Inferior parietal cortex (tissue), 1 donor: Measurements from ENCODE around the gene GCN1.
"Not testable (repeated sequence)": the region's sequence is repeated elsewhere in the genome, so short reads cannot be mapped to it uniquely, and the experiment has no call there.

ENCODE experiments used
- DNase-seq: peaks from one replicate; pipeline ENCODE4 v3.0.0-alpha.2; 2016; ENCODE audit errors: extremely low spot score

GCN1 gene, protein sequence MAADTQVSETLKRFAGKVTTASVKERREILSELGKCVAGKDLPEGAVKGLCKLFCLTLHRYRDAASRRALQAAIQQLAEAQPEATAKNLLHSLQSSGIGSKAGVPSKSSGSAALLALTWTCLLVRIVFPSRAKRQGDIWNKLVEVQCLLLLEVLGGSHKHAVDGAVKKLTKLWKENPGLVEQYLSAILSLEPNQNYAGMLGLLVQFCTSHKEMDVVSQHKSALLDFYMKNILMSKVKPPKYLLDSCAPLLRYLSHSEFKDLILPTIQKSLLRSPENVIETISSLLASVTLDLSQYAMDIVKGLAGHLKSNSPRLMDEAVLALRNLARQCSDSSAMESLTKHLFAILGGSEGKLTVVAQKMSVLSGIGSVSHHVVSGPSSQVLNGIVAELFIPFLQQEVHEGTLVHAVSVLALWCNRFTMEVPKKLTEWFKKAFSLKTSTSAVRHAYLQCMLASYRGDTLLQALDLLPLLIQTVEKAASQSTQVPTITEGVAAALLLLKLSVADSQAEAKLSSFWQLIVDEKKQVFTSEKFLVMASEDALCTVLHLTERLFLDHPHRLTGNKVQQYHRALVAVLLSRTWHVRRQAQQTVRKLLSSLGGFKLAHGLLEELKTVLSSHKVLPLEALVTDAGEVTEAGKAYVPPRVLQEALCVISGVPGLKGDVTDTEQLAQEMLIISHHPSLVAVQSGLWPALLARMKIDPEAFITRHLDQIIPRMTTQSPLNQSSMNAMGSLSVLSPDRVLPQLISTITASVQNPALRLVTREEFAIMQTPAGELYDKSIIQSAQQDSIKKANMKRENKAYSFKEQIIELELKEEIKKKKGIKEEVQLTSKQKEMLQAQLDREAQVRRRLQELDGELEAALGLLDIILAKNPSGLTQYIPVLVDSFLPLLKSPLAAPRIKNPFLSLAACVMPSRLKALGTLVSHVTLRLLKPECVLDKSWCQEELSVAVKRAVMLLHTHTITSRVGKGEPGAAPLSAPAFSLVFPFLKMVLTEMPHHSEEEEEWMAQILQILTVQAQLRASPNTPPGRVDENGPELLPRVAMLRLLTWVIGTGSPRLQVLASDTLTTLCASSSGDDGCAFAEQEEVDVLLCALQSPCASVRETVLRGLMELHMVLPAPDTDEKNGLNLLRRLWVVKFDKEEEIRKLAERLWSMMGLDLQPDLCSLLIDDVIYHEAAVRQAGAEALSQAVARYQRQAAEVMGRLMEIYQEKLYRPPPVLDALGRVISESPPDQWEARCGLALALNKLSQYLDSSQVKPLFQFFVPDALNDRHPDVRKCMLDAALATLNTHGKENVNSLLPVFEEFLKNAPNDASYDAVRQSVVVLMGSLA (N-terminal part only)

DNA sequence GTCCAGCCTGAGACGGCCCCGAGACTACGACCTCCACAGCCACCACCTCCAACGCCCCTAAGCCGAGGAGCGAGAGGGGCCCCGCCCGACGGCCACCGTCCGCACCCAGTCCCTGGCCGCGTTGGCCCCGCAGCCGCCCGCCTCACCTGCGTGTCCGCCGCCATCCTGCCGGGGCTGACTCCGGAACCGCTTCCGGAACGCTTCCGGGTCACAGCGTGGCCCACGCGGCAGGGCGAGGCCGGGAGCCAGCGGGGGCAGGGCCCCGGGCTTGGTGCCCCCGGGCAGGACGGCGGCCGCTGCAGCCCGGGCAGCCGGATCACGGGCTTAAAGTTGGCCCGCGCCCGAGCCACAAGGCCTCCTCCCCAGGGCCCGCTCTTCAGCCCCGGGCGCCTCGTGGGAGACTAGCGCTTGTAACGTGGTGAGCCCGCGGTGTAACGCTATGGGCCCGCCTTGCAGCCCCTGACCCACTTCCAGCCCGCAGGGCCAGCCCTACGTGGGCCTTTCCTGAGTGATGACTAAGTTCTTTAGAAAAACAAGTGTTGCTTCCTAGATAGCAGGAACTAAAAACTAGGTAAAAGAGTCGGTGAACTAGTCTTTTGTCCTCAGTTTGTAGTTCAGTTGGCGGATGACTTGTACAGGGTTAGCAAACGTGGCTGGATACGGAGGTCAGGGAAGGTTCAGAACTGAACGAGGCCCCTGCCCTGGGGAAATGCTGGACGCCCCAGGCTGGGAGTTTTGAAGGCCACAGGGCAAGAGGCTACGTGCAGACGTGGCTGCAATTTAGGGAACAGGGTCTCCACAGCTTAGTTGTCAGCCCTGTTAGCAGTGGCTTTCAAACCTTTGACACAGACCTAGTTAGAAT, at the start of gene GCN1:
GCN1 (minus strand) TSS at position 182 of the 862 bp plus-strand sequence; CDS start at position 164, 18 bp downstream.
- peak; percentile 84 for DNase-seq

DNA sequence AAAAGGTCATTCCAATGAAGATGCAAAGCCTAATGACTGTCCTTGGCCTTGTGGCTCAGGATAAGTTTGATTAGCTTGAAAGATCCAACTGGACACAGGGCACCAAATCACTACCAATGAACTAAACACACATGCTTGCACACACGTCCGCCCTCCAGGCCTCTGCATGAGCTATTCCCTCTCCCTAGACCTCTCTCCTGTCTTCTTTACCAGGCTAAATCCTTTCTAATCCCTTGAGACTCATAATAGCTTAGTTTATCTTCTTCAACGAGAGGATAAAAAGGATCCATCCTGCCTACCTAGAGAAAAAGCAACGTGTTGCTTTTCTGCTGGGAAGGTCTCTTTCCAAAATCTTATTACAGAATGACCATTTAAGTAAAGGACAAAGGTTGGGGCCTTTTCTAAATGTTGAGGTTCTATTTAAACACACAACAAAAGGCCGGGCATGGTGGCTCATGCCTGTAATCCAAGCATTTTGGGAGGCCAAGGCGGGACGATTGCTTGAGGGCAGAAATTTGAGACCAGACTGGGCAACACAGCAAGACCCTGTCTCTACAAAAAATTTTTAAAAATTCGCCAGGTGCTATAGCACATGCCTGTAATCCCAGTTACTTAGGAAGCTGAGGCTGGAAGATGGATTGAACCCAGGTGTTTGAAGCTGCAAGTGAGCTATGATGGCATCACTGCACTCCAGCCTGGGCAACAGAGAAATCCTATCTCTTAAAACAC, 48.6 kb upstream of the GCN1 start:
- DNase-seq = no peak

DNA sequence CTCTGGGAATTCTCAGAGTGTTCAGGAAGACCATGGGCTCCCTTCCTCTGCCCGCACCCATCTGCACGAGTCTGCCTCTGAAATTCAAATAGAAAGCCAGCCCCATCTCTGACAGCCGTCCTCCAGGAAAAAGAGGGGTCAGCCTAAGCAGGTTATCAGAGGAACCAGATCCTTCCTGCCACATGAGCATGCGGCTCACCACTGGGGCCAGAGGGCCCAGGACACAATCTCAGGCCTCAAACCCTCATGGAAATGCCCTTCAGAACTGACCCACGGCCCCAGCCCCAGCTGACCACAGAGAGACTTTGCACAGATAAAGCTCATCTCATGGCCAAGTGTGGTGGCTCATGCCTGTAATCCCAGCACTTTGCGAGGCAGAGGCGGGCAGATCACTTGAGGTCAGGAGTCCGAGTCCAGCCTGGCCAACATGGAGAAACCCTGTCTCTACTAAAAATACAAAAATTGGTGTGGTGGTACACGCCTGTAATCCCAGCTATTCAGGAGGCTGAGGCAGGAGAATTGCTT, 47.8 kb upstream of the GCN1 start:
- no peak for DNase-seq

DNA sequence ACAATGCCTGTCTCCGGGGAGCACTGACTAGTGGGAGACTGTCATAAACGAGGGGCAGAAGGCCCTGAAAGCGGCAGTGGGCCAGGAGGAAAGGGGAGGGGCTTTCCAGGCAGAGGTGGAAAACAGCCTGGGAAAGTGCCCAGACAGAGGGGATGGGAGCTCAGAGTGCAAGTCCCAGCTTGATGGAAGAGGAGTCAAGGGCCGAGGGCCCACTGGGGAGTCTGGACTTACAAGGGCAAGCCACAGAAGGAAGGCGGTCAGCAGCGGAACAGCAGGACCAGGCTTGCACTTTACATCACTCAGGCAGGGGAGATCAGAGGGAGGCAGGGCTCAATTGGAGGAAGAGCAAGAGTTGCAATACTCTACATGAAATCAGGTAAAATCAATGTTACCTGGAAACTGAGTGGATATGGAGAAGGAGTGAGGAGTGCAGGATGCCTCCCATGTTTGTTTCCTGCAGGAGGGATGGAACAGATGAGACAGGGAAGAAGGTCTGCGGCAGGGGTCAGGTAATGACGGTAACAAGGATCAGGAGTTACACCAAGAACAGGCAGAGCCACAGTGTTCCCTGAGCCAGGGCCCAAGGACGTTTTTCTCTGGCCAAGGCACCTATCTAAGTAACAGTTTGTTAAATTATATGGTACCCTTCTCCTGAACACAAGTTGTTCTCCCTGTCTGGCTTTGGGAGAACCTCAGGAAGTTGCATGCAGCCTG, 47.2 kb upstream of the GCN1 start:
- no peak for DNase-seq

DNA sequence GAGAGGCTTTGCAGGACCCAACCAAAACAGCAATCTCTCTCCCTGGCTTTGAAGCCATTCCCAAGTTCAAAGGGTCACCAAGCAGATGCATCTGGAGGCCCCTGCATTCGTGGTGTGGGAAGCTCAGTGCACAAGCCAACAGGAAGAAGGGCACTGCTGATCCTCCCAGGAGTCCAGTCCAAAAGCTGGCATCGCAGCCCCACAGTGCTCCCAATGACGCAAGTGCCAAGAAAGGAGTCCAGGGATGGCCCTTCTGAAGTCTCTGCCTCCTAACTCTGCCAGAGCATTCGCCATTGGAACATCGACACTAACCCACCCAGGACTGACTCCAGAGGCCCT, 45.9 kb upstream of the GCN1 start:
- DNase-seq = no peak

DNA sequence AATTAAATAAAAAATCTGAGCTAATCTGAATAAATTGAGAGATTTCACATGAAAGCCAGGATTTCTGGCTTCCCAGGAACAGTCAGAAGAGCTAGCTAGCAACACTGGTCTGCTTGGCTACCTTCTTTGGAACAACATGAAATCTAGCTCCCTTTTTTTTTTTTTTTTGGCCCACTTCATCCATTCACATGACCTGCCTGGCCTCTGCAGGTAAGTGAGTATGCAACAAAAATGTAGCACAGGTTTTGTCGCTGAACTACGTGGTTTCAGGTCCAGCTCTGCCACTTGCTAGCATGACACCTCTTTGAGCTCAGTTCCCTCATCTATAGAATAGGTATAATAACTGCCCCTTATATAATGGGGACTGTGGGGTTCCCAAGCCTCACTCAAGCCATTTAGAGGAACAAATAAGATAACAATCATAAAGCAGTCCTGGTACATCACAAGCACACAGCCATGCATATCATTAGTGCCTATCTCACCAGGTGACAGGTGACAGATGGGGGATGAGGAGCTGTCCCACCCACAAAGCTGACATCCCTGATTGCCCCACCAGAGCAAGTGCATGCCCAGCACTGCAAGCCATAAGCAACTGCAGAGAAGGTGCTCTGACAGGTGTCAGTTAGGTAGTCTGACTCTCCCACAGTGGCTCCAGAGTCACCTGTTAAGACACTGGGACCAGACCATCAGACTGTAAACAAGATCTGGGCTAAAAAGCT, 45.4 kb upstream of the GCN1 start:
- no peak for DNase-seq

DNA sequence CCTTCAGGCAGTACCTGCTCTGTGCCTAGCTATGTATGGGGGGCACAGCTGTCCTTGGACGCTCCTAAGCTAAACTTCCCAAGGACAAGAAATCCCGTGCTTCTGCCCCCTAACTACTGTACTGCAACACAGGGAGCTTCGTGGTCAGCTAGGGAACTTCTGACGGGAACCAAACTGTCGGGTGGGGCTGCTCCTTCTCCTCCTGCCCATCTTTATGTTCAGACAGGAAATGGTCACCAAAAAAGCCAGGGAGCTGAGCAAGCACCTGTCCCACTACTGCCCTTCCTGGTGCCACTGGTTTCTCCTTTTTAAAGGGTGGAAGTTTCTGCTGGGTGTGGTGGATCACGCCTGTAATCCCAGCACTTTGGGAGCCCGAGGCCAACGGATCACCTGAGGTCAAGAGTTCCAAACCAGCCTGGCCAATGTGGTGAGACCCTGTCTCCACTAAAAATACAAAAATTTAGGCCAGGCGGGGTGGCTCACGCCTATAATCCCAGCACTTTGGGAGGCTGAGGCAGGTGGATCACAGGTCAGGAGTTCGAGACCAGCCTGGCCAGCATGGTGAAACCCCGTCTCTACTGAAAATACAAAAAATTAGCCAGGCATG, 44.4 kb upstream of the GCN1 start:
- DNase-seq = no peak

DNA sequence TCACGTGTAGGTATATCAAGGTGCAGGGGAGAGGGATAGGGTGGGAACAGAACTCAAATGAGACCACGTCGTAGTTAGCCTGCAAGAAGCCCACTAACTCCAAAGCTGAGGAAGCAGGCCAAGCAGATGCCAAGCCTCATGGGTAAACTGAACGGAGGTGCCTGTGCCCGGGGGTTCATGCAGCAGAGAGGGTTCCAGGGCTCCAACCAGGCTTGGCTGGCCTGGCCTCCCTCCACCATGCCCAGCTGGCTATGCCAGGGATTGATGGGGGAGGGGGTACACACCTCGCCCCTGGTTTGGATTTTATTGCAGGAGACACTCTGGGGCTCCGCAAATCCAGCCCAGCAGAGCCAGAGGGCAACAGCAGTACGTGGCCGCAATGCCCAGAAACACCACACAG, 43.7 kb upstream of the GCN1 start:
- no peak for DNase-seq

DNA sequence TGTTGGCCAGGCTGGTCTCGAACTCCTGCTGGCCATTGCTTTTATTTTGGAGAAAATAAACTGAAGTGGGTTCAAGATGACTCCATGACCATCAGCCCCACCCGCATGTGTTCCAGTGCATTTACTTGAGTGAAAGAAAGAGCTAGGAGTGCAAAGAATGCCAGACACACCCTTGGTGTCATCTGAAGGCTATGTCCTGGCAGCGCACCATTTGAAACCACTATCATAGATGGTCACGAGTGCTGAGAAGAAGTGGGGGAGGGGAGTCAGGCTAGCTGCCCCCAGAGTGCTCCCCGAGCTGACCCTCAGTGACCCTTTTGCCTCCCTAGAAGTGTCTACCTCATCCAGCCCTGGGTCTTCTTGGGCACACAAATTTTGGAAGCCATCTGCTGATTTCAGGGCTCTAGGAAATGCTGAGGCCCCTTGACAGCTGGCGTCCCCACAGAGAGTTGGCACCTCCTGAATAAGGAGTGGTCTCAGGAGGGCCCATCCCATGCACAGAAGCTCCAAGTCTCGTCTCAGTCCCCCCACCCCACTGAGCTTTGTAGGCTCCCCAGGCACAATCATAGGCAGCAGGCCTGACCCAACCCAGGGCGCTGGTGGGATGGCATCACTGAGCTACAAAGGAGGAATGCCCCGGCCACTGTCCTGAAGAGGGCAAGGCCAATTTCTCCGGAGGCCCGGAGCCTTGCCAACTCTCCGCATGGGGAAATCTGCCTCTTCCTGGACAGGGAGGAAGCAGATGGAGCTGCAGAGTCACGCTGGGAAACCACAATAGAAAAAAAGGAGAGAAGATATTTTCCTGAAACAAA, 43.1 kb upstream of the GCN1 start:
- no peak for DNase-seq

DNA sequence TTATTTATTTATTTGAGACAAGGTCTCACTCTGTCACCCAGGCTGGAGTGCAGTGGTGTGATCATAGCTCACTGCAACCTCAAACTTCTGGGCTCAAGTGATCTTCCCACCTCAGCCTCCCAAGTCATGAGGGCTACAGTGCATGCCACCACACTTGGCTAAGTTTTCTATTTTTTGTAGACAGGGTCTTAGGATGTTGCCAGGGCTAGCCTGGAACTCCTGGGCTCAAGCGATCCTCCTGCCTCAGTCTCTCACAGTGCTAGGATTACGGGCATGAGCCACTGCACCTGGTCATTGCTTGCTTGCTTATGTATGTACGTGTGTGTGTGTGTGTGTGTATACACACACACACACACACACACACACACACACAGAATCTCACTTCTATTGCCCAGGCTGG, 42.3 kb upstream of the GCN1 start:
- DNase-seq = not testable (repeated sequence)

DNA sequence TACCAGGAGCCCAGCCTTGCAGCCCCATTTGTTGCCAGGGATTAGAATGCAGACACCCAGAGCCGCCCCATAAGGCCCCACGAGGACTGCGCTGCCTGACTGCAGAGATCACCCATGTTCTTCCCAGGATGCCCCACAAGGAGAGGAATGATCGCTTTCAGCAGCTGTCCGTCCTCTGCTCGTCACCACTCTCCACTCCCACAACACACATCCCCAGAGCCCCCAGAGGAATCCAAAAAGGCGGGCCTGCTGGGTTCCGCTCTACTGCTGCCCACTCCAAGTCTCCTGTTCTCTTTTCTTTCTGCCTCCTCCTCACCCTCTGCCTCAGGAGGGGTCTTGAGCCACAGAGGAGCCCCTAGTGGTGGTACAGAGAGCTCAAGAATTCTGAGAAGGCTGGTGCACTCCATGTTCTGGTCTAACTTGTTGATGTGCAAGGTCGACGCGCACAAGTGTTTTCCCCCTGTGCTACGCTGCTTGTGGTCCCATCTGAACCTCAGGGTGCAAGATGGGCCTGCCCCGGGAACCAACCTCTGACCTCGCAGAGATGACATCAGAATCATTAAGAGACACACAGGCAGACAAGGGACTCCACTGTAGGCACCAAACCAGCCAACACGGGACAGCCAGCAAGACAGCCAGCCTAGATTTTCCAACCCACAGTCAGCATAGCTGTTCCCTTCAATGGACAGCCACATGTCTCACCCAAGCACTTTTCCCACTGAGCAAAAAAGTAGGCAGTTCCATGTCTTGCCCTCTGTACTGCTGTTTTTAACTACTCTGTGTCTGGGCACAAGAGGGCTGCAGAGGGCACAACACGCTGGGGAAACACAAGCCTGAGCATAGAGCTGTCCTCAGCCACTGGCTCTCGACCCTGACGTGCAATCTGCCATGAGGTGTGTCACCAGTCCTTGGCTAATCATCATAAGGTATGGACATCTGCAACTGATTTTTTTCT, 41.1 kb upstream of the GCN1 start:
- no peak for DNase-seq

DNA sequence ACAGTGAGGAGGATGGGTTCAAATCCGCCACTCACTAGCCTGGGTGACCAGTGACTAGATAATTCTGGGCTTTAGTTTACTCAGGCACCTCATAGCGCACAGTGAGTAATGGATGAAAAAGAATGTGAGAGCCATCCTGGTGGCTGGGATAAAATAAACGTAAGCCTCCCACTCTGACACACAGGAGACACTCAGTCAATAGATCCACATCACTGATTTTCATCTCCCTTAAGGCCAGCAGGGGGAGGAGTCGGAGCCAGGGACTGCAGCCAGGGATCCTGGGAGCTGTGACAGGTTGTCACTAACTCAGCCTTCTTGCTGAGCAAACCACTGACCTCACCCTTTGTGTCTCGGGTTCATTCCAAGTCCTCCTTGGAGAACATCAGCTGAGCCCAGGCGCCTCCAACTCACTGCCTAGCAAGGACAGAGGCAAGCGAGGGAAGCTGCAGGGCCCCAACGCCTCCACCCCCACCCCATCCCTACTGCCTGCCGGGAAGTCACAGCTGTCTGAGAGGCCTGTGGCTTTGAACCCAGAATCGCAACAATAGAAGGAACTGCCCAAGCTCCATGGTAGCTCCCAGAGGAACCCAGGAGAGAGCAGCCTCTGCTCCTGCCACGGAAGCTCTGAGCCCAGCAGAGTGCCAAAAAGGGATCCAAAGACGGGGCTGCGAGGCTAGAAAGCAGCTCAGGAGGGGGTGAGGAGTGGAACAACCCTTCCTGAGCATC, 40.3 kb upstream of the GCN1 start:
- peak; percentile 68 for DNase-seq

DNA sequence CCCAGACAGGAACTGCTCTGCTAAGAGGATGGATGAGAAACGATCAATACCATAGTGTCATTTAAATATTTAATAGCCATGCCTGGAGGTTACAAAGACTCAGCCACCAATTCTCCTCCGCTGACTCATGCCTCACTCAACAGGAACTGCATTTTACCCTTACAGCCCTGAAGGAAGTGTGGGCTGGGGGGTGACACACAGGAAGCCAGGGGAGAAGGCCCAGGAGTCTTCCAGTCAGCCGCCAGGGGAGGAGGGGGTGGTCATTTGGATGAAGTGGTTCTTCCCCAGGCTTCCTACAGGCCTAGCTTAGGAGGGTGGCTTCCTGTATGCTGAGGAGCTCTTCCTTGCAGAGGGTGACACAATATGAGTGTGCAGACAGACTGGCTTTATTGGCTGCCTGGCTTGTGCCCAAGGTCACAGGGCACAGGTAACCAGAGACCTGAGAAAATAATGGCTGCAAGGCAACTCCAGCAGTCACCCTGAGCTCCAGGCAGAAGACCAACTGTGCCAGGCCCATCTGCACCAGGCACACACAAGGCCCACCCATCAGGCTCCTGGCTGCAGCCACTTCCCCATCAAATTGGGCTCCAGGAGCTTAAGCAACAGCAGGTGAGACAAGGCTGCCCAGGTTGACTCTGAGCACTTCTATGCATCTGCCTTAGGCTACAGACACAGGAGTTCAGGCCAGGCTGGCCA, 36.9 kb upstream of the GCN1 start:
- DNase-seq = no peak

DNA sequence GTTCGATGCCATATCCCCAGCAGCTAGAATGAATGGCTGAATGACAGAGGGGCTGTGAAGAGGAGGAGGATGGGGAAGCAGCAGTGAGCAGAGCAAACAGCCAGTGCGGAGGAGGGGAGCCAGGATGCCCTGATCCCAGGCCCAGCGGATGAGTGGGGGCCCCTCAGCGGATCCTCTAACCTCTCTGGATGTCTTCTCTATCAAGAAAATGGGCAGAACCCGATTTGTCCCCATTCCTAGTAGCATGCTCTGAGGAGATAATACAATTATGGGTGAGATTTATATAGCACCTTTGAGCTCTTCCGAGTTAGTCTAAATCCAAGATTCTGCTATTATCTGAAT, 36.4 kb upstream of the GCN1 start:
- no peak for DNase-seq

DNA sequence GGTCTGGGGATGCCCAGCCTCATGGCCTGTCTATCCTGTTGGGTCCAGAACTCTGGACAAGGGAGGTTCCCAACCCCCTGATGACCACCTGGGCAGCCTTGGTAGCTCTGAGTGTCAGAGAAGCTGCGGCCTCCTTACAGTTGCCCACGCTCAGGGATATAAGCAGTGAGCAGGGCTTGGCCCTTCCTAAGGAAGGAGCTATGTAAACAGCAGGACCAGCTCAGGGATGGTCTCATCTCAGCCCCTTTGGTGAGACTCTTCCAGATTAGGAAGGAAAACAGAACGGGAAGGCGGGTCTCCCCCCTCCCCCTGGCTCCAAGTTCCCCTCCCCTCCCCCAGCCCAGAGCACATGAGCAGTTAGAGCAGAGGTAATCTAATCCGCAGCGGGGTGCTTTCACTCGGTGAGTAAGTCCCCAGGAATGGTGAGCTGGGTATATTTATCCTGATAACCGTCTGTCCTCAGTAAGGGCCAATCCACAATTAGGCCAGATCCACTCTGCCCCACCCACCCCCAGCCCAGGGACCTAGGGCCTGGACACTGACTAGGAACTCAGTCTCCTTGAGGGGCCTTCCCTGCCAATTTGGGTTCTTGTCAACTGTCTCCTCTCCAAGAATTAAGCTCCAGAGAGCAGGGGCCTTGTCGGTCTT, 35.9 kb upstream of the GCN1 start:
- no peak for DNase-seq
